Stimulated activated CD4-positive, alpha-beta T cell treated with anti-CD3 and anti-CD28 coated beads, Interleukin-4, amount 100 ng/mL, for 1 hour (primary cell): ENCODE measurements around the gene CDKN2B.

Experiments used
- DNase-seq: peaks from one replicate; pipeline ENCODE4 v3.0.0-alpha.2; 2020

Gene CDKN2B

GRCh38 chr9:21993893-21994555, 15.1 kb downstream of the CDKN2B start, which contains the start of gene CDKN2A:
CDKN2A (minus strand) TSS chr9:21994392.
- peak; percentile 46 for DNase-seq

GRCh38 chr9:21993007-21993406, 16.1 kb downstream of the CDKN2B start:
- DNase-seq = no peak

- no peak for DNase-seq
Measured at GRCh38 chr9:21991072-21991959, 17.8 kb downstream of the CDKN2B start.

- no peak for DNase-seq
Measured at GRCh38 chr9:21989440-21990189, 19.5 kb downstream of the CDKN2B start.

- no peak for DNase-seq
Measured at GRCh38 chr9:21988056-21988990, 20.8 kb downstream of the CDKN2B start.

- no peak for DNase-seq
Measured at GRCh38 chr9:21985964-21986667, 23.0 kb downstream of the CDKN2B start.

- DNase-seq = no peak
Measured at GRCh38 chr9:21984101-21984500, 25.0 kb downstream of the CDKN2B start.

- no peak for DNase-seq
Measured at GRCh38 chr9:21983561-21983935, 25.6 kb downstream of the CDKN2B start.

- no peak for DNase-seq
Measured at GRCh38 chr9:21982861-21983560, 26.1 kb downstream of the CDKN2B start.

- DNase-seq = no peak
Measured at GRCh38 chr9:21982391-21982790, 26.7 kb downstream of the CDKN2B start.

- DNase-seq = no peak
Measured at GRCh38 chr9:21976334-21976875, 32.7 kb downstream of the CDKN2B start.

- DNase-seq = peak; percentile 53
Measured at GRCh38 chr9:21974722-21975409, 34.2 kb downstream of the CDKN2B start.

- no peak for DNase-seq
Measured at GRCh38 chr9:21974343-21974721, 34.8 kb downstream of the CDKN2B start.

- no peak for DNase-seq
Measured at GRCh38 chr9:21972361-21972760, 36.7 kb downstream of the CDKN2B start.

GRCh38 chr9:21970800-21971640, 38.1 kb downstream of the CDKN2B start:
- no peak for DNase-seq

GRCh38 chr9:21969951-21970799, 38.9 kb downstream of the CDKN2B start:
- DNase-seq = no peak

GRCh38 chr9:21969011-21969940, 39.8 kb downstream of the CDKN2B start:
- no peak for DNase-seq
